ENCODE data around the gene CMC4. TPM values are rescaled to one million over a fixed set of nuclear protein-coding genes. Genes with fewer than 3 reads are reported as not detected.

Gene CMC4
- total and polyA plus RNA-seq, 7 experiments from 2014 or later: 3.1 to 22.9 (median 6.0) TPM

GRCh38 chrX:155020591-155020990 lies 50.3 kb downstream of the CMC4 start:
- Histone ChIP-seq H3K9me3 (ENCODE audit: control insufficient read depth in 2 of 3, low read length in 3 of 3) (no peaks in the 10 kb centered on the region), H3K36me3 (ENCODE audit: control insufficient read depth in 2 of 3, insufficient read depth in 3 of 3, low read length in 3 of 3) (no peaks in the 10 kb centered on the region), H3K4me3 (ENCODE audit: low read length) (no peak overlapping the region), H3K27me3 (ENCODE audit: control insufficient read depth in 2 of 2, insufficient read depth in 2 of 2, low read length in 2 of 2) (no peaks in the 10 kb centered on the region), H3K27ac (ENCODE audit: low read depth, low read length) (no peak overlapping the region), H3K4me1 (ENCODE audit: control insufficient read depth in 2 of 2, insufficient read depth in 2 of 2, low read length in 2 of 2) (no peaks in the 10 kb centered on the region)
- ChIA-PET CTCF (no interaction called here), POLR2A (no interaction called here)
- intact Hi-C loops (cut with micrococcal nuclease): loop anchor here in 1 of 2 donors (10.0 kb wide), 1 partner anchor 626 kb away; the partner anchor contains the start of gene RPL10
- Mint-ChIP-seq H3K9me3 (no peaks in the 10 kb centered on the region), H3K4me1 (peaks cover 0 to 5% (median 0%) of the 10 kb centered on the region in 7 donors), H3K4me3 (no peak overlapping the region), H3K27ac (no peak overlapping the region), H3K27me3 (peaks cover 0 to 38% (median 0%) of the 10 kb centered on the region in 5 donors), H3K36me3 (no peaks in the 10 kb centered on the region)
- ATAC-seq: no peak
- DNase-seq: no peak

Other genes starting within 250 kb of the CMC4 start
- not detected for gene SMIM9, start 236.5 kb downstream of the CMC4 start, total RNA-seq
- gene SMIM9, start 236.5 kb downstream of the CMC4 start, polyA plus RNA-seq: not detected
- 10 to 100 TPM; 16.8 to 49.9 (median 29.1) TPM for gene F8A1, start 184.8 kb downstream of the CMC4 start, total RNA-seq
- gene F8A1, start 184.8 kb downstream of the CMC4 start, polyA plus RNA-seq: 10 to 100 TPM; 21.3 to 77.7 TPM
- 1 to 10 TPM in 3 of 5 experiments, under 1 TPM in 2; 0.61 to 5.7 (median 1.1) TPM for gene F8, start 48.4 kb downstream of the CMC4 start, total RNA-seq
- 1 to 10 TPM; 1.3 to 1.7 TPM for gene F8, start 48.4 kb downstream of the CMC4 start, polyA plus RNA-seq
- gene FUNDC2, start 44.3 kb downstream of the CMC4 start, total RNA-seq: 10 to 100 TPM; 42.0 to 58.7 (median 50.1) TPM
- gene FUNDC2, start 44.3 kb downstream of the CMC4 start, polyA plus RNA-seq: 100 to 1,000 TPM; 160 to 184 TPM
- gene MTCP1, start within 50 bp of the CMC4 start, total RNA-seq: 10 to 100 TPM; 10.3 to 21.5 (median 17.1) TPM
- gene MTCP1, start within 50 bp of the CMC4 start, polyA plus RNA-seq: 10 to 100 TPM; 33.7 to 35.2 TPM
- gene BRCC3, start 372 bp upstream of the CMC4 start, total RNA-seq: 10 to 100 TPM; 11.5 to 27.8 (median 15.2) TPM
- 10 to 100 TPM; 18.0 to 22.2 TPM for gene BRCC3, start 372 bp upstream of the CMC4 start, polyA plus RNA-seq
- gene VBP1, start 145.3 kb upstream of the CMC4 start, total RNA-seq: 10 to 100 TPM; 17.3 to 57.4 (median 26.4) TPM
- gene VBP1, start 145.3 kb upstream of the CMC4 start, polyA plus RNA-seq: 100 to 1,000 TPM in 1 of 2 donors, 10 to 100 TPM in 1; 59.9 to 104 TPM
- gene RAB39B, start 193.4 kb upstream of the CMC4 start, total RNA-seq: 10 to 100 TPM in 3 of 5 experiments, 1 to 10 TPM in 2; 3.9 to 13.3 (median 10.3) TPM
- 1 to 10 TPM; 4.5 to 8.3 TPM for gene RAB39B, start 193.4 kb upstream of the CMC4 start, polyA plus RNA-seq